Inflammatory macrophage (primary cell): ENCODE data around the gene EFNA5.
A peak's percentile ranks its signal among the peaks of the same experiment; 100 is the strongest.

Experiments used
- DNase-seq, 2 donors: peaks; one replicate each; pipeline ENCODE4 v3.0.0-alpha.2; 2020 to 2022
- total RNA-seq, 18 experiments: gene quantifications; one replicate each; lab custom pipeline; 2026; ENCODE audit warnings: mixed read lengths in 6 of 18, inconsistent platforms in 2 of 18; lab: John Stamatoyannopoulos, UW

The EFNA5 gene
- total RNA-seq, result 0 to 0.42 (median 0.08) reads per million in 18 experiments

GRCh38 chr5:107670932-107671741 is at the start of gene EFNA5:
Gene EFNA5, minus strand, starts transcription at chr5:107670937.
- DNase-seq, result no peak

DNA sequence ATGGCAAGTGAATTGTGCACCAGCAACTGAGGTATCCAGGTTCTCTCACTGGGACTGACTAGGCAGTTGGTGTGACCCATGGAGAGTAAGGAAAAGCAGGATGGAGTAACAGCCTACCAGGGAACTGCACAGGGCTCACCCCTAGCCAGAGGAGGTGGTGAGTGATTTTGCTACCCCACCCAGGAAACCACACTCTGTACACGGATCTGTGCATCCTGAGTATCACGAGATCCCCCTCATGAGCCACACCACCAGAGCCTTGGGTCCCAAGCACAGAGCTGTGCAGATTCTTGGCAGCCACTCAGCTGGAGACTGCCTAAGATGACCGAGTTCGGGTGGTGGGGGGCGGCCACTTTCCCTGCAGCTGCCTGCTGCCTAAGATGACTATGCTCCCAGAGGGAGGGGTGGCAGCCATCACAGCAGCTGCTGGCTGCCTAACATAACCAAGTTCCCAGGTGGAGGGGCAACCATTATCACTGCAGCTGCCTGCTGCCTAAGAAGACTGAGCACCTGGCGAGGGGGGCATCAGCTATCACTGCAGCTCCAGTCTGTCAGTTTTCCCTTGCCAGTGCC is 48.4 kb upstream of the EFNA5 start:
- no peak for DNase-seq

DNA sequence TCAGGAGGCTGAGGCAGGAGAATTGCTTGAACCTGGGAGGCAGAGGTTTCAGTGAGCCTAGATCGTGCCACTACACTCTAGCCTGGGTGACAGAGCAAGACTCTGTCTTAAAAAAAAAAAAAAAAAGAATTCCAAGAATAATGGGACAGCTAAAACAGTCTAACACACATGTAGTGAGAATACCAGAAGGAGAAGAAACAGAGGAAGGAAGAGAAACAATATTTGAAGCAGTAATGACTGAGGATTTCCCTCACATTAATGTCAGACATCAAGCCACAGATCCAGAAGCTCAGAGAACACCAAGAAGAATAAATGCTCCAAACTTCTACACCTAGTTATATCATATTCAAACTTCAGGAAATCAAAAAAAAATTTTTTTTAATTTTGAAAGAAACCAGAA is 47.1 kb upstream of the EFNA5 start:
- DNase-seq, result no peak

DNA sequence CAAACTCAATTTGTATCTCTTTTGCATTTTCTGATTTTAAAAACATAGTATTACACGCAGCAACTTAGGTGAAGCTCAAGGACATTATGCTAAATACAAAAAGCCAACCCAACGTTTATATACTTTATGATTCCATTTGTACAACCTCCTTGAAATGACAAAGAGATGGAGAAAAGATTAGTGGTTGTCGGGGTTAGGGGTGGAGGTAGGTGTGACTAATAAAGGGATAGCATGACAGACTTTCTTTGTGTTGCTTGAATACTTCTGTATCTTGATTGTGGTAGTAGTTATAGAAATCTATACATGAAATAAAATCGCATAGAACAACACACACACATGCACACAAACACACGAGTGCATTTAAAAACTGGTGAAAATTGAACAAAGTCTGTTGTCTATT is 42.5 kb upstream of the EFNA5 start:
- DNase-seq, result no peak

- DNase-seq, result no peak
Measured at GRCh38 chr5:107712359-107712870, 41.7 kb upstream of the EFNA5 start.

- no peak for DNase-seq
Measured at GRCh38 chr5:107705402-107706014, 34.8 kb upstream of the EFNA5 start.

- DNase-seq, result no peak
Measured at GRCh38 chr5:107704681-107705401, 34.1 kb upstream of the EFNA5 start.

GRCh38 chr5:107700481-107700880 is 29.7 kb upstream of the EFNA5 start:
- no peak for DNase-seq

GRCh38 chr5:107699425-107699824 is 28.7 kb upstream of the EFNA5 start:
- no peak for DNase-seq

GRCh38 chr5:107698286-107698685 is 27.5 kb upstream of the EFNA5 start:
- DNase-seq, result no peak

GRCh38 chr5:107696498-107696897 is 25.8 kb upstream of the EFNA5 start:
- DNase-seq, result no peak

DNA sequence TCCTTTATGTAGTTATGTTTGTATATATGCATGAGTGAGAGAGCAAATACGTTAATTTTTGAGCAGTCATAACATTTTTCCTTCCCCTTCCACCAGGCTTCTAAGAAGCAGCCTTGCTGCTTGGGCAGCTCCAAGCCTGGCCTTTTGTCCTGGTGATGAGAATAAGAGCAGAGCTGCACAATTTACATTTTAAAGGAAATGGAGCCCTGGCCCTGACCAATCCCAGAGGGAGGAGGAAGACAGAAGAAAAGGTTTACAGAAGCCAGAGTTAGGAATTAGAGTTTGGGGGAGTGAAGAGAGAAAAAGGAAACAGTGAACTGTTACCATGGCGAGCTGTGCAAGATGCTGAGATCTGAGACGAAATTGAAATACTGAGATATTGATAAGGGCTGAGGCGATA is 25.3 kb upstream of the EFNA5 start:
- no peak for DNase-seq

DNA sequence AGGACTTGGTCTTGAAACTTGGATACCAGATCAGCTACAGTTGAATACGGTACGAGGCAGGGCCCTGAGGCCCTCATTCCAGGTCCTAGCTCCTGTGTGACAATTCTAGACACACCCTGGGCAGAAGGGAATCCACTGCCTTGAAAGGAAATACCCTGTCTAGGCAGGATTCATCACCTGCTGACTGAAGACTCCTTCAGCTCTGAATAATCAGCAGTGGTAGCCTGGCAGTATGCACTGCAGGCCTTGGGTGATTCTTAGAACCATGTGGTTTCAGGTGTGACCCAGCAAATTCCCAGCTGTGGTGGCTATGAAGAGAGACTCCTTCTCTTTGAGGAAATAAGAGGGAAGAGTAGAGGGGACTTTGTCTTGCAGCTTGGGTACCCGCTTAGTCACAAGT is 17.2 kb upstream of the EFNA5 start:
- no peak for DNase-seq

DNA sequence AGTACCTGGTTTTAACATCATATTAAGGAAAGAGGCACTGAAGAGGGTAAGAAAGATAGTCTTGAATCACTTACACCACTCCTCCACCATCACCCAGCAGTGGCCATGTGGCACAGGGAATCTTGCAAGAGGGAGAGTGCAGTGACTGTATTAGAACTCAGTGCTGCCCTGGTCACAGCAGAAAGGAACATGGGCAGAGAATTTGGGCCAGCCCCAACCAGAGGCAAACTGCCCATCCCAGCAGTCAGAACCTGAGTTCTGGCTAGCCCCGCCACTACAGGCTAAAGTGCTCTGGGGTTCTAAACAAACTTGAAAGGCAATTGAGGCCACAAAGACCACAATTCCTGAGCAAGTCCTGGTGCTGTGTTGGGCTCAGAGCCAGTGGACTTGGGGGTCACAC is 16.7 kb upstream of the EFNA5 start:
- DNase-seq, result no peak

- DNase-seq, result no peak
Measured at GRCh38 chr5:107682533-107682932, 11.8 kb upstream of the EFNA5 start.

DNA sequence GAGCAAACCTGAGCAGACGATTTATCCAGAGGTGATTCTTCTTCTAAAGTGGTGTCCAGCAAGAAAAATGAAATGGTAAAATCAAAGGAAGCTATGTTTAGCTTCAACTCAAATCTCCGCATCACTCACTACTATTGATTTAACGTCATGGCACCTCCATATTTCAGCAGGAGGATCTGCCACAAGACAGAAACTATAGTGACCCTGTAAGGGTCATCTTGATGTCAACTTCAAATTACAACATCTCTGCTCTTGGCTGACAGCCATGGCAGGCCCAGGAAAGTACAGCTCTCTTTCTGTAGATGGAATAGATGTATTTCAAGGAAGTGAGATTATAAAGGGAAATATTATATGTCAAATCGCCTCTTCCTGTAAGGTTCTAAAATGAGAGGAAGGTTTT is 10.1 kb upstream of the EFNA5 start:
- DNase-seq, result no peak

DNA sequence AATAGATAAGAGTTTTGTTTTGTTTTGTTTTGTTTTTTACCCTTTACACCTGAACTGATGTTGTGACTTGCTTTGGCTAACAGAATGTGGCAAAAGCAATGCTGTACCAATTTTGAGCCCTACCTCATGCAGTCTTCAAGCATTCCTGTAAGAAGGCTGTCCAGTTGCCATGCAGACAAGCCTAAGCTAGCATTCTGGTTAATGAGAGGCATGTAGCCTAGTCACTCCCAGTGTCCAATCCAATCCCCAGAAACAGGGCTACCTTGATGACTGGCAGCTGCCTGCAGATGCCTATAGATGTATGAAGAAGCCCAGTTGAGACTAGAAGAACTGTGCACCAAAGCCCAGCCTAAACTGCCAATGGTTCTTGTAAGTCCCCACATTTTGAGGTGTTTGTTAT is 9.4 kb upstream of the EFNA5 start:
- DNase-seq, result no peak

DNA sequence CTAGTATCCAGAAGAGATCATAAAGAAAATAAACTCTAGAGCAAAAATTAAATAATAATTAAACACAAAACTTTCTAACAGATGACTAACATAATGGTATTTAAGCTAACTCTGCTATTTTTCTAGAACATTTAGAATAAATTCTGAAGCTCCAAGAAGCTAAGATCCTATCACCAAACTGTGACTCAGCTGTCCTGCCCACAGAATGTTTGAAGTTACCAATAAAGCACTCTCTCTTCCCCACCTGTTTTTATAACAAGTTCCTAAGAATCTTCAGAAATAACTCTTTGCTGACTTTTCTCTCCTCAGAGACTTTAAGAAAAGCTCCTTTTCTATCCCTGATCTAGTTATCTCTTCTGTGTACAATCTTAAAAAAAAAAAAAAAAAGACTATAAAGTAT is 6.0 kb upstream of the EFNA5 start:
- DNase-seq, result no peak

DNA sequence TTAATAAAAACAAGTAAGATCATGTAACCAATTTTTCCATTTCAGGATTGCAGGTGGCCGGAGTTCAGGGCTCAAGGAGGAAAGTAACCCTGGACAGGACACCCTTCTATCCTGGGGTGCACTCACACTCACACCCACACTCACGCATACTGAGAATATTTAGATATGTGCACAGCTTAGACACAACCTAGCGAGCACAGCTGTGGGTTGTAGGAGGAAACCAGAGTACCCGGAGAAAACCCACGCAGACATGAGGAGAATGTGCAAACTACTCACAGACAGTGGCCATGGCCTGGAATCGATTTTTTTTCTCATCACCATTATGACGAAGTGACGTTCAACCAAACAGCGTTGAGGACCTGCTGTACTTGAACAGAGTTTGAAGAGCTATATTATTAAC is 4.5 kb upstream of the EFNA5 start:
- DNase-seq, result no peak

- no peak for DNase-seq
Measured at GRCh38 chr5:107674655-107675054, 3.9 kb upstream of the EFNA5 start.

GRCh38 chr5:107673368-107674136 is 2.8 kb upstream of the EFNA5 start:
- DNase-seq, result peak; percentile 65 to 82

DNA sequence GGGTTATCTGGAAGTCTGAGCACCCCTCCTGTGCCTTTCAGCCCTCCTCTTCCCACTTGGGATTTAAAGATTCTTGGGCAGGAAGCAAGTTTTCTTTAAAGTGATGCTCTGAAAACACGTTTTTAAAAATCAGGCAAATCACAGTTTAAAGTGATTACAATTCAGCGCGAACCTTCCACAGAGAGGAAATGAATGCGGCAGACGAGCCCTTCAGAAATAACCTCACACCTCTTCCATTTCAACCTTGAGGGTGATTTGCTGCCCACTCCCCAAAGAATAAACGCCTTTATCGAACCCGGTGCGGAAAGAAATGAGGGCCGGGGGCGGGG is 2.3 kb upstream of the EFNA5 start:
- no peak for DNase-seq
